Measurements from ENCODE around the gene SIGLEC9. TPM values are rescaled to one million over a fixed set of nuclear protein-coding genes. Genes with fewer than 3 reads are reported as not detected.

SIGLEC9 gene
- total RNA-seq, 1 donor from 2014 or later, result 3.2 TPM

GRCh38 chr19:51145916-51146493 is 21.3 kb downstream of the SIGLEC9 start:
- DNase-seq (ENCODE audit: low spot score), result no peak

- DNase-seq (ENCODE audit: low spot score), result no peak
Observed at GRCh38 chr19:51146751-51147150, 22.0 kb downstream of the SIGLEC9 start.

- no peak for DNase-seq (ENCODE audit: low spot score)
Observed at GRCh38 chr19:51147663-51148062, 23.0 kb downstream of the SIGLEC9 start.

- no peak for DNase-seq (ENCODE audit: low spot score)
Observed at GRCh38 chr19:51148580-51148979, 23.9 kb downstream of the SIGLEC9 start.

GRCh38 chr19:51150627-51151026 is 25.9 kb downstream of the SIGLEC9 start:
- DNase-seq (ENCODE audit: low spot score), result no peak

- no peak for DNase-seq (ENCODE audit: low spot score)
Observed at GRCh38 chr19:51156710-51157109, 32.0 kb downstream of the SIGLEC9 start.

GRCh38 chr19:51157265-51157664 is 32.6 kb downstream of the SIGLEC9 start:
- DNase-seq (ENCODE audit: low spot score), result no peak

GRCh38 chr19:51158474-51159129 is 33.9 kb downstream of the SIGLEC9 start:
- DNase-seq (ENCODE audit: low spot score), result no peak

- no peak for DNase-seq (ENCODE audit: low spot score)
Observed at GRCh38 chr19:51159656-51160055, 35.0 kb downstream of the SIGLEC9 start.

GRCh38 chr19:51161266-51161665 is 36.6 kb downstream of the SIGLEC9 start:
- DNase-seq (ENCODE audit: low spot score), result no peak

GRCh38 chr19:51161867-51162496 is 37.3 kb downstream of the SIGLEC9 start:
- no peak for DNase-seq (ENCODE audit: low spot score)

- no peak for DNase-seq (ENCODE audit: low spot score)
Observed at GRCh38 chr19:51163257-51163656, 38.6 kb downstream of the SIGLEC9 start.

- no peak for DNase-seq (ENCODE audit: low spot score)
Observed at GRCh38 chr19:51164215-51164614, 39.5 kb downstream of the SIGLEC9 start.

- DNase-seq (ENCODE audit: low spot score), result no peak
Observed at GRCh38 chr19:51166846-51167490, 42.3 kb downstream of the SIGLEC9 start.

- no peak for DNase-seq (ENCODE audit: low spot score)
Observed at GRCh38 chr19:51168564-51169282, 44.0 kb downstream of the SIGLEC9 start.

- DNase-seq (ENCODE audit: low spot score), result peak; percentile 63
Observed at GRCh38 chr19:51169283-51169918, 44.7 kb downstream of the SIGLEC9 start.

GRCh38 chr19:51172223-51172622 is 47.5 kb downstream of the SIGLEC9 start:
- no peak for DNase-seq (ENCODE audit: low spot score)

- DNase-seq (ENCODE audit: low spot score), result no peak
Observed at GRCh38 chr19:51173681-51174080, 49.0 kb downstream of the SIGLEC9 start.

GRCh38 chr19:51179256-51179655 is 54.5 kb downstream of the SIGLEC9 start:
- DNase-seq (ENCODE audit: low spot score), result no peak
